Putamen (tissue), 1 donor: Measurements from ENCODE around the gene TFPI.

Source experiments
- DNase-seq: peaks from one replicate; pipeline ENCODE4 v3.0.0-alpha.2; 2016; ENCODE audit warnings: low spot score

TFPI gene

GRCh38 chr2:187503700-187504099 lies 50.5 kb downstream of the TFPI start:
- no peak for DNase-seq

GRCh38 chr2:187502467-187502866 lies 51.8 kb downstream of the TFPI start:
- DNase-seq, result no peak

GRCh38 chr2:187500585-187501359 lies 53.5 kb downstream of the TFPI start:
- DNase-seq, result no peak

- peak; percentile 28 for DNase-seq
Measured at GRCh38 chr2:187499941-187500532, 54.2 kb downstream of the TFPI start.

GRCh38 chr2:187497858-187498463 lies 56.3 kb downstream of the TFPI start:
- DNase-seq, result no peak

GRCh38 chr2:187497140-187497539 lies 57.1 kb downstream of the TFPI start:
- no peak for DNase-seq

- no peak for DNase-seq
Measured at GRCh38 chr2:187495324-187495723, 58.9 kb downstream of the TFPI start.

- DNase-seq, result no peak
Measured at GRCh38 chr2:187493877-187494568, 60.2 kb downstream of the TFPI start.

- DNase-seq, result no peak
Measured at GRCh38 chr2:187493180-187493579, 61.1 kb downstream of the TFPI start.

- no peak for DNase-seq
Measured at GRCh38 chr2:187486241-187486640, 68.0 kb downstream of the TFPI start.

- no peak for DNase-seq
Measured at GRCh38 chr2:187485523-187485922, 68.7 kb downstream of the TFPI start.

- no peak for DNase-seq
Measured at GRCh38 chr2:187483537-187483936, 70.7 kb downstream of the TFPI start.

GRCh38 chr2:187482796-187483195 lies 71.4 kb downstream of the TFPI start:
- no peak for DNase-seq

- no peak for DNase-seq
Measured at GRCh38 chr2:187481543-187481942, 72.7 kb downstream of the TFPI start.

- DNase-seq, result no peak
Measured at GRCh38 chr2:187478719-187479118, 75.5 kb downstream of the TFPI start.

- no peak for DNase-seq
Measured at GRCh38 chr2:187477051-187477450, 77.2 kb downstream of the TFPI start.

- DNase-seq, result no peak
Measured at GRCh38 chr2:187475499-187476248, 78.6 kb downstream of the TFPI start.

GRCh38 chr2:187470698-187471097 lies 83.5 kb downstream of the TFPI start:
- no peak for DNase-seq

- no peak for DNase-seq
Measured at GRCh38 chr2:187469538-187469937, 84.7 kb downstream of the TFPI start.

GRCh38 chr2:187468262-187468661 lies 86.0 kb downstream of the TFPI start:
- no peak for DNase-seq

- DNase-seq, result no peak
Measured at GRCh38 chr2:187466129-187466792, 88.0 kb downstream of the TFPI start.
